MCF 10A (cell line): ENCODE data around the gene FUBP3. TPM values are rescaled to one million over a fixed set of nuclear protein-coding genes. Genes with fewer than 3 reads are reported as not detected.

Source experiments
- BruUV-seq: library from RNA; stranded (reverse); fragments of 400-500 nt; replicated peaks from 2 replicates; lab custom pipeline; 2021; lab: Mats Ljungman, UMichigan
- CTCF ChIA-PET: fragments of 300-600 bp; sonication (Branson Sonifier 250); formaldehyde crosslinking; extraction: SDS; loops from one replicate; lab custom pipeline; 2021; ENCODE audit warnings: antibody characterized with exemption, inconsistent platforms; lab: Yijun Ruan, JAX
- POLR2A ChIA-PET: fragments of 300-600, 350-650 bp; sonication (Branson Sonifier 250); formaldehyde crosslinking; extraction: SDS; loops from one replicate; lab custom pipeline; 2020; ENCODE audit warnings: antibody characterized with exemption, inconsistent platforms; lab: Yijun Ruan, JAX
- DNase-seq: peaks from one replicate; pipeline ENCODE4 v3.0.0-alpha.2; 2018; ENCODE audit not compliant: unreplicated experiment
- H3K27ac Mint-ChIP-seq: one replicate; pipeline ENCODE4 v1.8.0; 2022; ENCODE audit warnings: mild to moderate bottlenecking, low read depth, mixed read lengths; ENCODE audit not compliant: unreplicated experiment
- H3K27me3 Mint-ChIP-seq: one replicate; pipeline ENCODE4 v1.8.0; 2022; ENCODE audit warnings: mixed read lengths; ENCODE audit not compliant: insufficient read depth, unreplicated experiment
- H3K36me3 Mint-ChIP-seq: one replicate; pipeline ENCODE4 v1.8.0; 2022; ENCODE audit warnings: mild to moderate bottlenecking, moderate library complexity, mixed read lengths; ENCODE audit not compliant: insufficient read depth, unreplicated experiment
- H3K4me1 Mint-ChIP-seq: one replicate; pipeline ENCODE4 v1.8.0; 2022; ENCODE audit warnings: mixed read lengths; ENCODE audit not compliant: insufficient read depth, unreplicated experiment
- H3K4me3 Mint-ChIP-seq: one replicate; pipeline ENCODE4 v1.8.0; 2022; ENCODE audit warnings: mild to moderate bottlenecking, moderate library complexity, mixed read lengths; ENCODE audit not compliant: unreplicated experiment
- H3K9me3 Mint-ChIP-seq: one replicate; pipeline ENCODE4 v1.8.0; 2022; ENCODE audit warnings: mixed read lengths; ENCODE audit not compliant: unreplicated experiment
- intact Hi-C: fragments of 100-400 bp; cut with micrococcal nuclease; formaldehyde crosslinking; loops from 2 replicates; pipeline ENCODE4 v1.14.1; 2022
- total RNA-seq: library from RNA; stranded (reverse); gene quantifications from 2 replicates; pipeline ENCODE4 v1.2.3, GENCODE V29; 2022
- TF ChIP-seq, protein P1 (sequence below): fragments of 200-600 bp; IDR thresholded peaks from one replicate; pipeline ENCODE4 v1.8.0; 2022; ENCODE audit warnings: antibody characterized with exemption, mild to moderate bottlenecking; ENCODE audit not compliant: unreplicated experiment

The FUBP3 gene
- total RNA-seq, 1 experiment from 2014 or later: 58.0 TPM

- Mint-ChIP-seq H3K9me3 (no peaks in the 10 kb centered on the region), H3K4me3 (no peak overlapping the region), H3K4me1 (no peaks in the 10 kb centered on the region), H3K27me3 (no peaks in the 10 kb centered on the region), H3K27ac (no peak overlapping the region), H3K36me3 (peaks cover 7% of the 10 kb centered on the region)
- ChIA-PET POLR2A (interaction anchor here (0.6 to 1.5 kb wide), 2 partner anchors 9 to 33 kb away, joined by 3 to 8 read pairs; partner anchors contain the start of gene FUBP3), CTCF (interaction anchor here (0.9 to 1.2 kb wide), 2 partner anchors 9 to 126 kb away, joined by 3 read pairs; no protein-coding TSS in a partner anchor)
- no TSS peak for BruUV-seq
- DNase-seq: no peak
- intact Hi-C loops: no loop called here
- TF ChIP-seq, protein P1, sequence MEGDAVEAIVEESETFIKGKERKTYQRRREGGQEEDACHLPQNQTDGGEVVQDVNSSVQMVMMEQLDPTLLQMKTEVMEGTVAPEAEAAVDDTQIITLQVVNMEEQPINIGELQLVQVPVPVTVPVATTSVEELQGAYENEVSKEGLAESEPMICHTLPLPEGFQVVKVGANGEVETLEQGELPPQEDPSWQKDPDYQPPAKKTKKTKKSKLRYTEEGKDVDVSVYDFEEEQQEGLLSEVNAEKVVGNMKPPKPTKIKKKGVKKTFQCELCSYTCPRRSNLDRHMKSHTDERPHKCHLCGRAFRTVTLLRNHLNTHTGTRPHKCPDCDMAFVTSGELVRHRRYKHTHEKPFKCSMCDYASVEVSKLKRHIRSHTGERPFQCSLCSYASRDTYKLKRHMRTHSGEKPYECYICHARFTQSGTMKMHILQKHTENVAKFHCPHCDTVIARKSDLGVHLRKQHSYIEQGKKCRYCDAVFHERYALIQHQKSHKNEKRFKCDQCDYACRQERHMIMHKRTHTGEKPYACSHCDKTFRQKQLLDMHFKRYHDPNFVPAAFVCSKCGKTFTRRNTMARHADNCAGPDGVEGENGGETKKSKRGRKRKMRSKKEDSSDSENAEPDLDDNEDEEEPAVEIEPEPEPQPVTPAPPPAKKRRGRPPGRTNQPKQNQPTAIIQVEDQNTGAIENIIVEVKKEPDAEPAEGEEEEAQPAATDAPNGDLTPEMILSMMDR: no peak
Observed at GRCh38 chr9:130588416-130588815, 9.0 kb downstream of the FUBP3 start.

GRCh38 chr9:130589754-130590153 is 10.4 kb downstream of the FUBP3 start:
- ChIA-PET CTCF (interaction anchor here (0.6 kb wide), 1 partner anchor 964 kb away, joined by 6 read pairs; the partner anchor contains the start of gene NTMT1), POLR2A (no interaction called here)
- Mint-ChIP-seq H3K9me3 (no peaks in the 10 kb centered on the region), H3K27ac (no peak overlapping the region), H3K36me3 (peaks cover 9% of the 10 kb centered on the region), H3K27me3 (no peaks in the 10 kb centered on the region), H3K4me1 (no peaks in the 10 kb centered on the region), H3K4me3 (no peak overlapping the region)
- TF ChIP-seq, protein P1: no peak
- DNase-seq: no peak
- intact Hi-C loops: no loop called here
- BruUV-seq: no TSS peak

- TF ChIP-seq, protein P1: no peak
- Mint-ChIP-seq H3K4me3 (no peak overlapping the region), H3K9me3 (no peaks in the 10 kb centered on the region), H3K4me1 (no peaks in the 10 kb centered on the region), H3K27ac (no peak overlapping the region), H3K36me3 (peaks cover 14% of the 10 kb centered on the region), H3K27me3 (no peaks in the 10 kb centered on the region)
- ChIA-PET POLR2A (no interaction called here), CTCF (no interaction called here)
- no peak for DNase-seq
- no TSS peak for BruUV-seq
- intact Hi-C loops: no loop called here
Observed at GRCh38 chr9:130590305-130590704, 10.9 kb downstream of the FUBP3 start.

- no peak overlapping the region for H3K27ac Mint-ChIP-seq
- POLR2A ChIA-PET: interaction anchor here (0.5 to 3.4 kb wide), 3 partner anchors 10 to 21 kb away, joined by 3 to 22 read pairs (median 4); partner anchors contain the start of gene FUBP3
- BruUV-seq: no TSS peak
- H3K9me3 Mint-ChIP-seq: no peaks in the 10 kb centered on the region
- H3K4me1 Mint-ChIP-seq: no peaks in the 10 kb centered on the region
- CTCF ChIA-PET: interaction anchor here (1.0 kb wide), 1 partner anchor 132 kb away, joined by 3 read pairs; no protein-coding TSS in a partner anchor
- intact Hi-C loops: no loop called here
- no peaks in the 10 kb centered on the region for H3K27me3 Mint-ChIP-seq
- DNase-seq: no peak
- no peak overlapping the region for H3K4me3 Mint-ChIP-seq
- H3K36me3 Mint-ChIP-seq: peaks cover 32% of the 10 kb centered on the region
- TF ChIP-seq, protein P1: no peak
Observed at GRCh38 chr9:130593020-130593419, 13.6 kb downstream of the FUBP3 start.
